Left colon (tissue), 2 donors: Measurements from ENCODE around the gene CNNM3. TPM values are rescaled to one million over a fixed set of nuclear protein-coding genes. Genes with fewer than 3 reads are reported as not detected.

ENCODE experiments used
- ATAC-seq: fragments of 200-7000 bp; cut with Tn5 transposase; one replicate; pipeline ENCODE4 v1.9.1; 2020; ENCODE audit warnings: mild to moderate bottlenecking, moderate library complexity
- DNase-seq, 2 donors: peaks; one replicate each; pipeline ENCODE4 v3.0.0-alpha.2; 2020
- intact Hi-C, 2 donors: fragments of 100-400 bp; cut with DNase I in 1 of 2; cut with micrococcal nuclease in 1 of 2; formaldehyde crosslinking; loops; one replicate each; pipeline versions ENCODE4 v1.11.2 to v1.14.0; 2022; cut with DNase I, micrococcal nuclease
- microRNA-seq, 2 donors: library from miRNA; unstranded; fragments of <30 nt; microRNA quantifications; one replicate each; pipeline versions ENCODE4 v1.1.0 to v1.2.0, GENCODE V29; 2020
- total RNA-seq, 2 donors: library from RNA; stranded (reverse); fragmentation: NEBNext Ultra II Directional; extraction: Animal tissue kit (Norgen Biotek cat#: 25700); gene quantifications; one replicate each; pipeline ENCODE4 v1.2.1, GENCODE V29; 2021
- donor health status: DM: no; HTN: no; CAD: no.
- donor health status: DM: yes; HTN: yes; CAD: no.

CNNM3 gene
- total RNA-seq, 2 donors from 2014 or later, result 25.4 to 25.8 TPM

- intact Hi-C loops, result no loop called here
- no peak for DNase-seq
- no peak for ATAC-seq
These were observed 65.5 kb downstream of the CNNM3 start for GRCh38 chr2:96881349-96882195.

GRCh38 chr2:96882230-96882629 lies 66.2 kb downstream of the CNNM3 start:
- no peak for DNase-seq
- intact Hi-C loops, result no loop called here

GRCh38 chr2:96882906-96883305 lies 66.8 kb downstream of the CNNM3 start:
- DNase-seq, result no peak
- intact Hi-C loops, result no loop called here
- ATAC-seq, result no peak

More at GRCh38 chr2:96882230-96882629, 66.2 kb downstream of the CNNM3 start:
- no peak for ATAC-seq

- DNase-seq, result no peak
- intact Hi-C loops, result no loop called here
- ATAC-seq, result no peak
These were observed 67.2 kb downstream of the CNNM3 start for GRCh38 chr2:96883306-96883705.

Small RNAs within 50 kb of the gene (microRNA-seq; reads per million reads assigned to microRNA genes)
- 9.6 to 12.2 reads per million in 2 donors for gene MIR3127

Other genes with a start within 250 kb of the CNNM3 start
- gene KANSL3, start 178.0 kb upstream of the CNNM3 start, total RNA-seq, result 10 to 100 TPM; 39.3 to 40.7 TPM
- gene FER1L5, start 173.5 kb upstream of the CNNM3 start, total RNA-seq, result under 1 TPM in 1 of 2 donors, not detected in 1; 0.08 TPM
- 10 to 100 TPM; 14.6 to 16.3 TPM for gene LMAN2L, start 76.2 kb upstream of the CNNM3 start, total RNA-seq
- 100 to 1,000 TPM in 1 of 2 donors, 10 to 100 TPM in 1; 98.5 to 142 TPM for gene CNNM4, start 55.4 kb upstream of the CNNM3 start, total RNA-seq
- gene ANKRD23, start 27.8 kb downstream of the CNNM3 start, total RNA-seq, result 1 to 10 TPM; 3.7 to 4.3 TPM
- gene ANKRD39, start 41.7 kb downstream of the CNNM3 start, total RNA-seq, result 10 to 100 TPM in 1 of 2 donors, 1 to 10 TPM in 1; 9.5 to 11.7 TPM
- gene SEMA4C, start 53.8 kb downstream of the CNNM3 start, total RNA-seq, result 10 to 100 TPM; 13.2 to 17.5 TPM
- under 1 TPM; 0.22 to 0.34 TPM for gene FAM178B, start 170.3 kb downstream of the CNNM3 start, total RNA-seq